IMR-90 (cell line): ENCODE results near the gene RRP7A. TPM values are rescaled to one million over a fixed set of nuclear protein-coding genes. Genes with fewer than 3 reads are reported as not detected.
A peak's percentile ranks its signal among the peaks of the same experiment; 100 is the strongest.

Experiments used
- ATAC-seq: fragments of 200-7000 bp; cut with Tn5 transposase; 2 replicates; pipeline ENCODE4 v1.9.1; 2020; ENCODE audit warnings: low read depth, mild to moderate bottlenecking, moderate library complexity
- BruUV-seq: library from RNA; stranded (reverse); fragments of 400-500 nt; replicated peaks from 2 replicates; lab custom pipeline; 2021; lab: Mats Ljungman, UMichigan
- CTCF ChIA-PET: fragments of 300-600 bp; formaldehyde crosslinking; extraction: SDS; loops from one replicate; lab custom pipeline; 2021; ENCODE audit warnings: antibody characterized with exemption; lab: Yijun Ruan, JAX
- POLR2A ChIA-PET: fragments of 300-600 bp; sonication (Branson Sonifier 250); formaldehyde crosslinking; loops from one replicate; lab custom pipeline; 2022; ENCODE audit warnings: antibody characterized with exemption; ENCODE audit not compliant: unreplicated experiment; lab: Charles Lee
- DNase-seq: peaks from one replicate; pipeline ENCODE4 v3.0.0; 2013
- H2AFZ ChIP-seq: replicated peaks from 2 replicates; pipeline ENCODE3; 2013; ENCODE audit warnings: low read length, mild to moderate bottlenecking; ENCODE audit not compliant: poor library complexity
- H2AK5ac ChIP-seq: 2 replicates; pipeline ENCODE4 v1.6.1; 2013; ENCODE audit warnings: low read depth, low read length, inconsistent platforms
- H2AK9ac ChIP-seq: replicated peaks from 2 replicates; pipeline ENCODE3; 2013; ENCODE audit warnings: mild to moderate bottlenecking, low read depth, low read length, moderate library complexity; ENCODE audit not compliant: poor library complexity
- H2BK120ac ChIP-seq: 2 replicates; pipeline ENCODE4 v1.6.1; 2013; ENCODE audit warnings: low read depth, low read length, inconsistent platforms
- H2BK15ac ChIP-seq: 3 replicates; pipeline ENCODE4 v1.6.1; 2013; ENCODE audit warnings: low read depth, low read length, inconsistent platforms
- H2BK20ac ChIP-seq: 2 replicates; pipeline ENCODE4 v1.6.1; 2013; ENCODE audit warnings: low read depth, mild to moderate bottlenecking, inconsistent platforms, low read length, moderate library complexity
- H2BK5ac ChIP-seq: 2 replicates; pipeline ENCODE4 v1.6.1; 2013; ENCODE audit warnings: mild to moderate bottlenecking, low read depth, low read length, inconsistent platforms; ENCODE audit not compliant: poor library complexity, severe bottlenecking
- H3K14ac ChIP-seq: replicated peaks from 2 replicates; pipeline ENCODE4 v1.6.1; 2013; ENCODE audit warnings: low read depth, low read length, inconsistent platforms
- H3K18ac ChIP-seq: 2 replicates; pipeline ENCODE4 v1.6.1; 2013; ENCODE audit warnings: low read depth, low read length, control low read depth
- H3K23ac ChIP-seq: 2 replicates; pipeline ENCODE4 v1.6.1; 2013; ENCODE audit warnings: low read depth, low read length, inconsistent platforms
- H3K27ac ChIP-seq: 2 replicates; pipeline ENCODE4 v1.5.1; 2013; ENCODE audit warnings: mild to moderate bottlenecking, control low read depth, low read length; ENCODE audit not compliant: insufficient read depth
- H3K27me3 ChIP-seq: 2 replicates; pipeline ENCODE4 v1.6.1; 2013; ENCODE audit warnings: low read length; ENCODE audit not compliant: control insufficient read depth, insufficient read depth
- H3K36me3 ChIP-seq: 2 replicates; pipeline ENCODE4 v1.6.1; 2013; ENCODE audit warnings: low read length, mixed read lengths; ENCODE audit not compliant: control insufficient read depth, insufficient read depth
- H3K4ac ChIP-seq: 2 replicates; pipeline ENCODE4 v1.6.1; 2013; ENCODE audit warnings: low read depth, low read length, inconsistent platforms
- H3K4me1 ChIP-seq: 2 replicates; pipeline ENCODE4 v1.6.1; 2013; ENCODE audit warnings: low read length, mixed read lengths; ENCODE audit not compliant: control insufficient read depth, insufficient read depth
- H3K4me2 ChIP-seq: 2 replicates; pipeline ENCODE4 v1.6.1; 2013; ENCODE audit warnings: low read depth, mild to moderate bottlenecking, control low read depth, low read length, moderate library complexity
- H3K4me3 ChIP-seq: 2 replicates; pipeline ENCODE4 v1.5.1; 2013; ENCODE audit warnings: low read depth, mild to moderate bottlenecking, control low read depth, low read length, moderate library complexity; ENCODE audit not compliant: insufficient read depth
- H3K56ac ChIP-seq: 2 replicates; pipeline ENCODE4 v1.6.1; 2013; ENCODE audit warnings: low read length, inconsistent platforms; ENCODE audit not compliant: insufficient read depth; ENCODE audit errors: extremely low read depth
- H3K79me1 ChIP-seq, 2 experiments: 2 replicates each; pipeline ENCODE4 v1.6.1; 2013; ENCODE audit warnings: low read length in 2 of 2, inconsistent platforms in 1 of 2, low read depth in 1 of 2
- H3K9ac ChIP-seq: 2 replicates; pipeline ENCODE4 v1.6.1; 2013; ENCODE audit warnings: low read depth, low read length, control low read depth
- H3K9me1 ChIP-seq: 2 replicates; pipeline ENCODE4 v1.6.1; 2013; ENCODE audit warnings: low read length, inconsistent platforms; ENCODE audit not compliant: insufficient read depth
- H3K9me3 ChIP-seq: 2 replicates; pipeline ENCODE4 v1.6.1; 2013; ENCODE audit warnings: low read length; ENCODE audit not compliant: control insufficient read depth, insufficient read depth
- H4K20me1 ChIP-seq: 2 replicates; pipeline ENCODE4 v1.6.1; 2013; ENCODE audit warnings: low read length, inconsistent platforms; ENCODE audit not compliant: insufficient read depth
- H4K5ac ChIP-seq: 2 replicates; pipeline ENCODE4 v1.6.1; 2013; ENCODE audit warnings: mild to moderate bottlenecking, low read depth, low read length, control low read depth
- H4K8ac ChIP-seq, 2 experiments: 2 replicates each; pipeline ENCODE4 v1.6.1; 2013; ENCODE audit warnings: low read depth in 2 of 2, low read length in 2 of 2, control low read depth in 1 of 2, inconsistent platforms in 1 of 2
- H4K91ac ChIP-seq: 2 replicates; pipeline ENCODE4 v1.6.1; 2013; ENCODE audit warnings: low read depth, low read length, inconsistent platforms; ENCODE audit not compliant: insufficient read depth
- BHLHE40 ChIP-seq: fragments of 150-350 bp; IDR thresholded peaks from 2 replicates; pipeline ENCODE4 v1.6.1; 2016; ENCODE audit warnings: mild to moderate bottlenecking, low read depth, low read length
- CEBPB ChIP-seq: IDR thresholded peaks from 2 replicates; pipeline ENCODE4 v1.6.1; 2012; ENCODE audit warnings: low read depth, low read length, improper control_type of control experiment
- CHD1 ChIP-seq: IDR thresholded peaks from 2 replicates; pipeline ENCODE4 v1.6.1; 2012; ENCODE audit warnings: low read depth, low read length, improper control_type of control experiment
- FOS ChIP-seq: fragments of 150-350 bp; IDR thresholded peaks from 2 replicates; pipeline ENCODE4 v1.6.1; 2016; ENCODE audit warnings: low read depth, low read length
- MXI1 ChIP-seq: IDR thresholded peaks from 2 replicates; pipeline ENCODE4 v1.6.1; 2012; ENCODE audit warnings: low read depth, mild to moderate bottlenecking, low read length, moderate library complexity, borderline replicate concordance
- NFE2L2 ChIP-seq: fragments of 150-350 bp; IDR thresholded peaks from 2 replicates; pipeline ENCODE4 v1.6.1; 2016; ENCODE audit warnings: low read depth, mild to moderate bottlenecking, low read length
- POLR2A ChIP-seq: IDR thresholded peaks from 2 replicates; pipeline ENCODE4 v1.6.1; 2012; ENCODE audit warnings: mild to moderate bottlenecking, low read depth, low read length
- RAD21 ChIP-seq: IDR thresholded peaks from 2 replicates; pipeline ENCODE4 v1.6.1; 2012; ENCODE audit warnings: low read length, improper control_type of control experiment
- RCOR1 ChIP-seq: IDR thresholded peaks from 2 replicates; pipeline ENCODE4 v1.6.1; 2012; ENCODE audit warnings: mild to moderate bottlenecking, low read length, improper control_type of control experiment; ENCODE audit not compliant: insufficient replicate concordance
- RFX5 ChIP-seq: IDR thresholded peaks from 2 replicates; pipeline ENCODE4 v1.8.0; 2012; ENCODE audit warnings: low read depth, mild to moderate bottlenecking, low read length, moderate library complexity
- SMC3 ChIP-seq: fragments of 150-350 bp; IDR thresholded peaks from 2 replicates; pipeline ENCODE4 v1.6.1; 2016; ENCODE audit warnings: low read depth, mild to moderate bottlenecking, antibody characterized with exemption, low read length, moderate library complexity
- WGBS, 2 experiments: methylation state at CpG; one replicate each; pipeline versions ENCODE4 v1.1.5 to v1.1.7; 2013; ENCODE audit warnings: missing lambda C conversion rate in 2 of 2; ENCODE audit not compliant: insufficient read length in 1 of 2; ENCODE audit errors: extremely low coverage in 2 of 2; 5-methylcytosine and 5-hydroxymethylcytosine counted together
- dilution Hi-C: fragments of 300-500 bp; cut with HindIII; formaldehyde crosslinking; loops from one replicate; pipeline ENCODE4 v1.14.3; 2018; ENCODE audit warnings: low sequenced_read_pairs; ENCODE audit not compliant: unreplicated experiment
- in situ Hi-C: fragments of 300-500 bp; cut with MboI; formaldehyde crosslinking; loops from 3 replicates; pipeline ENCODE4 v1.14.3; 2019; ENCODE audit warnings: low sequenced_read_pairs, inconsistent platforms, mixed read lengths
- intact Hi-C: fragments of 100-400 bp; cut with micrococcal nuclease; formaldehyde crosslinking; loops from 2 replicates; pipeline ENCODE4 v1.10.0; 2022
- polyA plus RNA-seq, 3 experiments: library from polyadenylated mRNA; depleted of rRNA; stranded (reverse); fragments of >200 nt; gene quantifications; 2 replicates each; pipeline ENCODE4 v1.2.3, GENCODE V29; 2012; ENCODE audit warnings: low replicate concordance in 1 of 3
- total RNA-seq: library from RNA; depleted of rRNA; stranded (reverse); fragments of >200 nt; gene quantifications from 2 replicates; pipeline ENCODE4 v1.2.3, GENCODE V29; 2012
- TF ChIP-seq, protein P1 (sequence below): conservative IDR thresholded peaks from 2 replicates; pipeline ENCODE4 v1.5.1; 2012; ENCODE audit warnings: mild to moderate bottlenecking, low read depth, low read length, improper control_type of control experiment
- TF ChIP-seq, protein P2 (sequence below): fragments of 150-350 bp; IDR thresholded peaks from 2 replicates; pipeline ENCODE4 v1.6.1; 2017; ENCODE audit warnings: mild to moderate bottlenecking, antibody characterized with exemption, low read length, low read depth

The RRP7A gene
- total and polyA plus RNA-seq, 2 of the 4 experiments (the other 2 are of a cell fraction) = 25.5 to 29.2 TPM

DNA sequence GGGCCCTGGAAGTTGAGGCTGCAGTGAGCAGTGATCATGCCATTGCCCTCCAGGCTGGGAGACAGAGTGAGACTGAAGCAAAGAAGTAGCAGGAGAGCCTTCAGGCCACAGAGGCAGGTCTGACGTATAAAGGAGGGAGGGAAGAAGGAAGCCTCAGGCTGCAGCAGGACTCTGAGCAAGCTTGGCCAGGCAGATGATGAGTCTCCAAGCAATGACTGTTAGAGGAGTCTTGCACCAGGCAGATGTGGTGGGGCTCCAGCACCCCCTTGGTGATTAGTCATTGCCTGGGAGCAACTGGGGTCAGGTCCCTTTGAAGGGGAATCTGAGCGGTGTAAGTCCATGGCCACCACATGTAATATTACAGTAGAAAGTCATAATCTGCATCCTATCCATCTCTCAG, 50.8 kb downstream of the RRP7A start:
- Histone ChIP-seq H3K9me1 (no peaks in the 10 kb centered on the region), H2AK5ac (no peak overlapping the region), H4K8ac (no peak overlapping the region), H3K27me3 (peaks cover 24% of the 10 kb centered on the region), H3K9ac (no peak overlapping the region), H2BK20ac (no peak overlapping the region), H2AFZ (no peak overlapping the region), H2BK15ac (no peak overlapping the region), H2AK9ac (no peak overlapping the region), H3K56ac (no peak overlapping the region), H3K4me3 (no peak overlapping the region), H4K91ac (no peak overlapping the region), H3K18ac (no peak overlapping the region), H3K4me2 (no peak overlapping the region), H3K4ac (no peak overlapping the region), H3K23ac (no peak overlapping the region), H4K5ac (no peak overlapping the region), H3K36me3 (no peaks in the 10 kb centered on the region), H2BK5ac (no peak overlapping the region), H3K9me3 (no peaks in the 10 kb centered on the region), H3K79me1 (no peaks in the 10 kb centered on the region), H3K14ac (no peak overlapping the region), H4K20me1 (no peaks in the 10 kb centered on the region), H2BK120ac (no peak overlapping the region), H3K27ac (no peak overlapping the region), H3K4me1 (no peaks in the 10 kb centered on the region)
- DNase-seq = peak; percentile 54
- ChIA-PET POLR2A (no interaction called here), CTCF (no interaction called here)
- in situ Hi-C loops = no loop called here
- intact Hi-C loops = no loop called here
- dilution Hi-C loops = no loop called here
- ATAC-seq = no peak
- BruUV-seq = no TSS peak
- TF ChIP-seq SMC3 (no peak), RCOR1 (no peak), RFX5 (no peak), POLR2A (no peak), NFE2L2 (no peak), FOS (no peak), CHD1 (no peak), RAD21 (no peak), CEBPB (no peak), BHLHE40 (no peak), MXI1 (no peak)
- TF ChIP-seq, protein P1, sequence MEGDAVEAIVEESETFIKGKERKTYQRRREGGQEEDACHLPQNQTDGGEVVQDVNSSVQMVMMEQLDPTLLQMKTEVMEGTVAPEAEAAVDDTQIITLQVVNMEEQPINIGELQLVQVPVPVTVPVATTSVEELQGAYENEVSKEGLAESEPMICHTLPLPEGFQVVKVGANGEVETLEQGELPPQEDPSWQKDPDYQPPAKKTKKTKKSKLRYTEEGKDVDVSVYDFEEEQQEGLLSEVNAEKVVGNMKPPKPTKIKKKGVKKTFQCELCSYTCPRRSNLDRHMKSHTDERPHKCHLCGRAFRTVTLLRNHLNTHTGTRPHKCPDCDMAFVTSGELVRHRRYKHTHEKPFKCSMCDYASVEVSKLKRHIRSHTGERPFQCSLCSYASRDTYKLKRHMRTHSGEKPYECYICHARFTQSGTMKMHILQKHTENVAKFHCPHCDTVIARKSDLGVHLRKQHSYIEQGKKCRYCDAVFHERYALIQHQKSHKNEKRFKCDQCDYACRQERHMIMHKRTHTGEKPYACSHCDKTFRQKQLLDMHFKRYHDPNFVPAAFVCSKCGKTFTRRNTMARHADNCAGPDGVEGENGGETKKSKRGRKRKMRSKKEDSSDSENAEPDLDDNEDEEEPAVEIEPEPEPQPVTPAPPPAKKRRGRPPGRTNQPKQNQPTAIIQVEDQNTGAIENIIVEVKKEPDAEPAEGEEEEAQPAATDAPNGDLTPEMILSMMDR = no peak
- TF ChIP-seq, protein P2, sequence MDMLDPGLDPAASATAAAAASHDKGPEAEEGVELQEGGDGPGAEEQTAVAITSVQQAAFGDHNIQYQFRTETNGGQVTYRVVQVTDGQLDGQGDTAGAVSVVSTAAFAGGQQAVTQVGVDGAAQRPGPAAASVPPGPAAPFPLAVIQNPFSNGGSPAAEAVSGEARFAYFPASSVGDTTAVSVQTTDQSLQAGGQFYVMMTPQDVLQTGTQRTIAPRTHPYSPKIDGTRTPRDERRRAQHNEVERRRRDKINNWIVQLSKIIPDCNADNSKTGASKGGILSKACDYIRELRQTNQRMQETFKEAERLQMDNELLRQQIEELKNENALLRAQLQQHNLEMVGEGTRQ = no peak
- 50% methylated on average over 1 of the region's 2 CpGs; no CpG with 5 or more reads in 1 of the 2 experiments for WGBS, 2 experiments
